Effector memory CD4-positive, alpha-beta T cell (primary cell): Measurements from ENCODE around the gene MPND.
A peak's percentile ranks its signal among the peaks of the same experiment; 100 is the strongest.

ENCODE experiments used
- DNase-seq, 3 donors: peaks; one replicate each; pipeline ENCODE4 v3.0.0-alpha.2; 2020
- H3K27ac ChIP-seq: 2 replicates; pipeline ENCODE4 v1.7.0; 2013; ENCODE audit warnings: mild to moderate bottlenecking, low read length, moderate library complexity; ENCODE audit not compliant: insufficient read depth, poor library complexity, severe bottlenecking
- H3K27me3 ChIP-seq: replicated peaks from 2 replicates; pipeline ENCODE4 v1.7.0; 2013; ENCODE audit warnings: mild to moderate bottlenecking, low read length; ENCODE audit not compliant: insufficient read depth, control insufficient read depth, poor library complexity, severe bottlenecking
- H3K36me3 ChIP-seq: 2 replicates; pipeline ENCODE4 v1.7.0; 2013; ENCODE audit warnings: mild to moderate bottlenecking, low read length, moderate library complexity; ENCODE audit not compliant: control insufficient read depth, insufficient read depth
- H3K4me1 ChIP-seq: 2 replicates; pipeline ENCODE4 v1.7.0; 2013; ENCODE audit warnings: low read length, mild to moderate bottlenecking; ENCODE audit not compliant: control insufficient read depth, insufficient read depth, poor library complexity, severe bottlenecking
- H3K4me3 ChIP-seq: 2 replicates; pipeline ENCODE4 v1.7.0; 2013; ENCODE audit warnings: low read length, low read depth, mild to moderate bottlenecking; ENCODE audit not compliant: insufficient read depth, poor library complexity, severe bottlenecking
- H3K9me3 ChIP-seq: 2 replicates; pipeline ENCODE4 v1.7.0; 2013; ENCODE audit warnings: mild to moderate bottlenecking, low read length, moderate library complexity; ENCODE audit not compliant: control insufficient read depth

Gene MPND

GRCh38 chr19:4378886-4379285, 35.5 kb downstream of the MPND start:
- Histone ChIP-seq H3K9me3 (no peaks in the 10 kb centered on the region), H3K27ac (peak overlapping the region; percentile 78), H3K27me3 (no peaks in the 10 kb centered on the region), H3K4me1 (peaks cover 46% of the 10 kb centered on the region), H3K4me3 (no peak overlapping the region), H3K36me3 (peaks cover 6% of the 10 kb centered on the region)
- no peak for DNase-seq

DNA sequence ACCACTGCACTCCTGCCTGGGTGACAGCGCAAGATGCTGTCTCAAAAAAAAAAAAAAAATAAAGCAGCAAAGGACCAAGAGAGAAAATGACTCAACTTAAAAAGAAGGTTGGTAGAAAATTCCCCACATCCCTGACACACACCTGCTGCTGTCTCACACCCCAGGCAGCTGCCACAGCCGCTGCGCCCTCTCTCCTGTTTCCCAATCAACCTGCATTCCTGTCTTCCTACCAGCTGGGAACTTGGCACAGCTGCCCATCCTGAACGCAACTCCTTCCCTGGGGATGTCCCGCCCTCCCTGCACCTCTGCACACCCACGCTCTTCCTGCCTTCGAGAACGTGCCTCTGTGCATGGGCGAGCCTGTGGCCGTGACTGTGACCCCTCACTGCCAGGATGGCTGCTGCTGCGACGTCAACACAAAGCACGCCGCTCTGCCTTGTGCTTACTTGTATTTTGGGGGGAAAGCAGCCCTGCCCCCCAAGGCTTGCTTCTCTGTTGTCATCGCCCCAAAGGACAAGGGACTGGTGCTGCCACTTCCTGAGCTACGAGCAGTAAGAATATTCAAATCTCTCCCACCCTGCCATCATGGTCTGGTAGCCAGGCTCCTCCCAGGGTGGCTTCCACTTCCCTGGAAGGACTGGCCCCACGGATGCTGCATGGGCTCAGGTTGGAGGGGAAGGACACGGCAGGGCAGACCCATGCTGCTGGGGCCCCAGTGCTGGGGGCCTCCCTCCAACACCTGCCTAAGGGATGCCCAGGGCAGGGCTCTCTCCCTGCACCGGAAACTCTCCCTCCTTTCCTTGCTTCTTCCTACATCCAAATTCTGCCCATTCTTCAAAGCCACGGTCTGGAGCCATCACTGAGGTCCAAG, 36.3 kb downstream of the MPND start:
- no peak for DNase-seq
- H3K36me3 ChIP-seq, result peaks cover 8% of the 10 kb centered on the region
- H3K4me1 ChIP-seq, result peaks cover 41% of the 10 kb centered on the region
- no peaks in the 10 kb centered on the region for H3K9me3 ChIP-seq
- H3K4me3 ChIP-seq, result peak overlapping the region; percentile 30
- H3K27me3 ChIP-seq, result no peaks in the 10 kb centered on the region
- H3K27ac ChIP-seq, result peak overlapping the region; percentile 78

- Histone ChIP-seq H3K27ac (peak overlapping the region; percentile 78), H3K4me3 (peak overlapping the region; percentile 30)
Observed at GRCh38 chr19:4380254-4380727, 36.9 kb downstream of the MPND start.

DNA sequence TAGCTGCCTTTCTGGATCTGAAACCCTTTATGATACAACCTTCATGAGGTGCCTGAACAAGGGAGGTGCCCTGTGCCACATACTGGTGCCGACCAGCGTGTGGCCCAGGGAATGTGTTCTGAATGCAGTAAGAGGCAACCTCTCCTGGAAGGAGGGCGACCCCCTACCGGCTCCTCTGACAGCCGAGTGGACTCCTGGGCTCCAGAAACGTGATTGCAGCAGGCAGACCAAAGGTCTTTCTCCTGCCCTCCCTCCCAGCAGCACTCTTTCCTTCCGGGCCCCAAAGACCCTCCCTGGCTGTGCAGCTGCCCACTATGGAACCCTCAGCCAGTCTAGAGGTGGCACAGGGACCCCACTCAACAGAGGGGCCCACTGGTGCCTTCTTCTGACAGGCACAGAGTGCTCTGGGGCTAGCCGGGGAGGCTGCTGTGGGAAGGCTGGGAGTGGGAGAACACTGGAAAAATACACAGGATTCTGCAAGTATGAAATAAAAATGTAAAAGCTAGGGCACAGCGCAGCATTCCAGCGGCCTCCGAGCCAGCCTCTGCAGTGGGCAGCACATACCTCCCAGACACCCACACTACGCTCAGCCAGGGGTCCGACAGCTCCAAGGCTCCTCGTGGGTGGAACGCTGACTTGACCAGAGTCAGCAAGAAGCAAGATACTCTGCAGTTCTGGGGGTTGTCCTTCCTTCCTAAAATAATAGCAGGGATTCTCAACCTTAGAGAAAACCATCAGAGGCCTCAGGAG, 42.1 kb downstream of the MPND start:
- Histone ChIP-seq H3K27ac (no peak overlapping the region), H3K27me3 (no peaks in the 10 kb centered on the region), H3K36me3 (peaks cover 22% of the 10 kb centered on the region), H3K4me3 (no peak overlapping the region), H3K9me3 (no peaks in the 10 kb centered on the region), H3K4me1 (peaks cover 13% of the 10 kb centered on the region)
- no peak for DNase-seq

More at GRCh38 chr19:4380254-4380727, 36.9 kb downstream of the MPND start:
- Histone ChIP-seq H3K36me3 (peaks cover 8% of the 10 kb centered on the region), H3K27me3 (no peaks in the 10 kb centered on the region), H3K9me3 (no peaks in the 10 kb centered on the region), H3K4me1 (peaks cover 34% of the 10 kb centered on the region)
- DNase-seq, result peak; percentile 35 to 45 (median 39)

DNA sequence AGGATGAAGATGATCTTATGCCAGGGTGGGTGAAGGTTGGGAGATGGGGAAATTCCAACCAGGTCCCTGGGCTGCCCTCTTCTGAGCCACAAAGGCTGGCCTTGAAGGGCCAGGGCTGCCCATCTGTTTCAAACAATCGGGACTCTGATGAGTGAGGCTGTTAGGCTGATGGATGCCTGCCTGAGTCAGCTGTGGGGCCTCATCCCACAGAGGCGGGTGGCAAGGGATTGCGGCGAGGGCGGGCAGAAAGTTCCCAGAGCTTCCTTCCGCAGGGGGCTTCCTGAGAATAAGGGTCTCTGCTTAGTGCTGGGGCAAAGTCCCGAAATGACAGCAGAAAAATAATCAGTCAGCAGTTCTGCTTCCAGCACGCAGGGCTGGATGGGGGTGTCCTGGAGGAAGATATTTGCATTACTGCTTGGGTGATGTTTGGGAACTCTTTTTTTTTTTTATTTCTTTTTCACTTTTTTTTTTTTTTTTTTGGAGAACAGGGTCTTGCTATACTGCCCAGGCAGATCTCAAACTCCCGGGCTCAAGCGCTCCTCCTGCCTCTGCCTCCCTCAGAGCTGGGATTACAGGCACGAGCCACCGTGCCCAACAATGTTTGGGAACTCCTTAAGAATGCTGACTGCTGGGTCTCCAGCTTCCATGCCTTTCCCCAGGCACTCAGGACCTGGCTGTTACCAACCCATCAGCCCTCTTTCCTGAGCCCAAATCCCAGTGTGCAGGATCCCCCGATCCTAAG, 42.9 kb downstream of the MPND start:
- H3K27me3 ChIP-seq, result no peaks in the 10 kb centered on the region
- DNase-seq, result no peak
- peaks cover 23% of the 10 kb centered on the region for H3K36me3 ChIP-seq
- no peaks in the 10 kb centered on the region for H3K9me3 ChIP-seq
- H3K27ac ChIP-seq, result no peak overlapping the region
- H3K4me1 ChIP-seq, result peaks cover 6% of the 10 kb centered on the region
- H3K4me3 ChIP-seq, result no peak overlapping the region

DNA sequence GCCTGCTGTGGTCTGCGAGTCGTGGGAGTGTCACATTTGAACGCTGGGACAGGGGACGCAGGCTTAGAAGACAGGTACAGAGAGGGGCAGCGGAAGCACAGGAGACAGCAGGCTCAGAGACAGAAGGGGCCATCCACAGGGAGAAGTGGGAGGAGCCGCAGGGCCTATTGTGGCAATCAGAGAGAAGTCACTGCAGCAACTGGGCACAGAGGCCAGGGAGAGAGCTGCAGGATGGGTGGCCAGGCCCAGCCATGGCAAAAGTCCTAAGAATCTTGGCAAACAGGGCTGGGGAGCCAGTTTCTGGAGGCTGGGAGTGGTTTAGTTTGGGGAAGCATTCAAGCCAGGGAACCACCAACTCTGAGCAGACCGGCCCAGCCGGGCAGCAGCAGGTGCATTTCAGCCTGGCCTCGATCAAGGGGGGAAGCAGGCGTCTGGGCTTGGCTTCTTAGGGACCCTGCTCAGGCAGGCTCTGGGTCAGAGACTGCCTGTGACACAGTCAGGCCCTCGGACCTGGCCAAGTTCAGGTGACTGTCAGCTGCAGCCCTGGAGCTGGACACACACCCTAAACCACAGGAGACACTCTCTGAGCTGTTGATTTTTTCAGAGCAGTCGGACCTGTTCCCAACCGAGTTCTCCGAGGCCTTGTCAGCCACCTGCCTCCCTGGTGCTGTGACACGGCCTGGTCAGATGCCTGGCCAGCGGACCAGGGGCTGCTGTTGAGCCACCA, 45.1 kb downstream of the MPND start:
- H3K4me1 ChIP-seq, result peaks cover 16% of the 10 kb centered on the region
- H3K27me3 ChIP-seq, result no peaks in the 10 kb centered on the region
- no peak overlapping the region for H3K4me3 ChIP-seq
- DNase-seq, result no peak
- no peak overlapping the region for H3K27ac ChIP-seq
- H3K9me3 ChIP-seq, result no peaks in the 10 kb centered on the region
- H3K36me3 ChIP-seq, result peaks cover 27% of the 10 kb centered on the region

GRCh38 chr19:4389064-4389375, 45.7 kb downstream of the MPND start:
- Histone ChIP-seq H3K4me1 (peaks cover 16% of the 10 kb centered on the region), H3K27me3 (no peaks in the 10 kb centered on the region), H3K36me3 (peaks cover 22% of the 10 kb centered on the region), H3K9me3 (no peaks in the 10 kb centered on the region), H3K27ac (no peak overlapping the region), H3K4me3 (no peak overlapping the region)
- DNase-seq, result no peak

DNA sequence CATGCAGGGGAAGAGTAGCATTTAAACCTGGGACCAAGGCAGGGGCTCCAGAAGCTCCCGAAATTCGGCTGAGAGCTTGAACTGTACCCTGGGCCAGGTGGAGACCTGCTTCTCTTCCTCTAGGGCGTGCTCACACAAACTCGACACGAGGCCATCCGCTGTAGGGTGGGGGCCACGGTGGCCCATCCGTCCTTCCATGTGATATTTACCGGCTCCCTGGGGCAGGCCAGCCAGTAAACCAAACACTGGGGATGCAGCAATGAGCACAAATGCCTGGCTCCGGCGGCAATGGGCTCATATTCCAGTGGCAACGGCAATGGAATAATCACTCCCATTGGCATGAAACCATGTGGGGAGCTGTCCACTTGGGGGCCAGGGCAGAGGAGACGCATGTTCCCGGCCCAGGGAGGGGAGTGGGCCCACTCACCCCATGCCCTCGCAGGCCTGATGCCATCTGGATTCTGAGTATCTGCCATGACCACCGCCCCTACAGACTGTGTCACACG, 46.2 kb downstream of the MPND start:
- Histone ChIP-seq H3K4me1 (peaks cover 16% of the 10 kb centered on the region), H3K4me3 (no peak overlapping the region), H3K27me3 (no peaks in the 10 kb centered on the region), H3K36me3 (peaks cover 21% of the 10 kb centered on the region), H3K9me3 (no peaks in the 10 kb centered on the region), H3K27ac (peak overlapping the region; percentile 28)
- no peak for DNase-seq

DNA sequence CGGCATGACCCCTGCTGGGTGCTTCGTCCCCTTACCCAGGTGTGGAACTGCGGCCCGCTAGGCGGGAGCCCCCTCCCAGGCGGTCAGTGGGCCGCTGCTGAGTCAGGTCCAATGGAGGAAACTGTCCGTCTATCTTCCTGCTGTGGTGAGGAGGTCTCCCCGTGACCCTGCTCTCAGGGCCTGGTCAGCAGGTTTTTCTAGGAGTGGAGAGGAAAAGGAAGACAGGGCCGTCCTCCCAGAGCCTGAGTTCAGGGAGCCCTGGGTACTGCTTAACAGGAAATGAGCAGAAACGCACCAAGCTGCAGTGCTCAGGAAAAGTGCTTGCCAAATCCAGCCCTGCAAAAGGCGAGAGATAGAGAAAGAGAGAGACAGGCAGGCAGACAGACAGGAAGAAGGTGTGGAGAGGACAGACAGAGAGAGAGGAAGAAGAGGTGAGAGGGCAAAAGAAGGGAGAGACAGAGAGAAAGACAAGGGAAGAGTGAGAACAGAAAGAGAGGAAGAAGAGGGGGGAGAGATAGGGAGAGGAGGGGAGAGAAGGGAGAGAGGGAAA, 46.7 kb downstream of the MPND start:
- peaks cover 16% of the 10 kb centered on the region for H3K4me1 ChIP-seq
- peaks cover 21% of the 10 kb centered on the region for H3K36me3 ChIP-seq
- H3K4me3 ChIP-seq, result no peak overlapping the region
- H3K27me3 ChIP-seq, result no peaks in the 10 kb centered on the region
- no peaks in the 10 kb centered on the region for H3K9me3 ChIP-seq
- peak overlapping the region; percentile 28 for H3K27ac ChIP-seq
- no peak for DNase-seq
